Skeletal muscle tissue (tissue), 4 donors: ENCODE results near the gene PSMB7. TPM values are rescaled to one million over a fixed set of nuclear protein-coding genes. Genes with fewer than 3 reads are reported as not detected.
A peak's percentile ranks its signal among the peaks of the same experiment; 100 is the strongest.

Source experiments
- H3K27ac ChIP-seq: one replicate; pipeline ENCODE4 v1.7.0; 2013; ENCODE audit warnings: mild to moderate bottlenecking, low read depth, low read length, inconsistent platforms
- H3K27me3 ChIP-seq, 3 donors: one replicate each; pipeline ENCODE4 v1.7.0; 2013; ENCODE audit warnings: low read length in 3 of 3; ENCODE audit not compliant: control insufficient read depth in 3 of 3, insufficient read depth in 3 of 3
- H3K36me3 ChIP-seq, 3 donors: one replicate each; pipeline ENCODE4 v1.7.0; 2013; ENCODE audit warnings: low read length in 3 of 3; ENCODE audit not compliant: control insufficient read depth in 3 of 3, insufficient read depth in 3 of 3
- H3K4me1 ChIP-seq, 3 donors: one replicate each; pipeline ENCODE4 v1.7.0; 2013; ENCODE audit warnings: low read length in 3 of 3, mild to moderate bottlenecking in 3 of 3; ENCODE audit not compliant: control insufficient read depth in 3 of 3, insufficient read depth in 3 of 3
- H3K4me3 ChIP-seq, 3 donors: one replicate each; pipeline ENCODE4 v1.7.0; 2013; ENCODE audit warnings: low read length in 3 of 3
- H3K9ac ChIP-seq, 3 donors: one replicate each; pipeline ENCODE4 v1.7.0; 2013; ENCODE audit warnings: low read length in 3 of 3, mild to moderate bottlenecking in 3 of 3, moderate library complexity in 2 of 3, low read depth in 1 of 3
- H3K9me3 ChIP-seq, 3 donors: one replicate each; pipeline ENCODE4 v1.7.0; 2013; ENCODE audit warnings: low read length in 3 of 3; ENCODE audit not compliant: control insufficient read depth in 3 of 3
- total RNA-seq: library from RNA; depleted of rRNA; stranded (reverse); fragments of >200 nt; gene quantifications from one replicate; pipeline ENCODE4 v1.2.3, GENCODE V29; 2014
- donor health status: Osteomylitis.

The PSMB7 gene
- total RNA-seq, 1 donor from 2014 or later = 215 TPM

DNA sequence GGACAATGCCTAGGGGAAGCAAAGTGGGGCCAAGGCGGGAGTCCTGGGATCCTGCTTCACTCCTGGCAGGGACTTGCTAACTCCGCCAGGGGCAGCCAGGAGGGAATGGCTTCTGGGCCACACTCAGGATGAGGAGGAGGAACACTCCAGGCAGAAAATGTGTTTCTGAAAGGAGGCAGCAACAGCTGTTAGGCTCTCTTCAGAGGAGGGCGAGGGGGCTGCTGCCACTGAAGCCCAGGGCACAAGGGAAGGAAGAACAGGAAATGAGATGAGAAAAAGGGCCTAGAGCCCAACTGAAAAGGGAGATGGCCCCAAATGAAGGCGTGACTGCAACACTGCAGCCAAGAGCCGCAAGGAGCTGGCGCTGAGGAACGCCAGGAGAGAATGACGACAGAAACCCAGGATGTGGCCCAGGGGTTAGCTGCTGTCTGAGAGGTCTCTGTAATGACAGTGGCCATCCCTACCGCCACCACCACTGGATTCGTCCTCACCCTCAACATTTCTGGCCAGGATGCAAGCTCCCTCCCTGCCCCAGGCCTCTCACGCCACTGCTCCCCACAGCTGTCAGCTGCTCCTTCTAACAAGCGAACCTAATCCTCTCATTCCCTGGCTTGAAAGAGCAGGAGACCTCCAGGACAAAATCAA lies 15.8 kb downstream of the PSMB7 start:
- peak overlapping the region; percentile 57 for H3K27ac ChIP-seq
- peaks cover 25 to 43% (median 28%) of the 10 kb centered on the region in 3 donors for H3K4me1 ChIP-seq
- H3K9ac ChIP-seq = peak overlapping the region in 2 of 3 donors; percentile 1 to 45
- H3K4me3 ChIP-seq = peak overlapping the region in 2 of 3 donors; percentile 26 to 50
- peaks cover 13 to 29% (median 29%) of the 10 kb centered on the region in 3 donors for H3K36me3 ChIP-seq
- H3K9me3 ChIP-seq = no peaks in the 10 kb centered on the region
- H3K27me3 ChIP-seq = no peaks in the 10 kb centered on the region

DNA sequence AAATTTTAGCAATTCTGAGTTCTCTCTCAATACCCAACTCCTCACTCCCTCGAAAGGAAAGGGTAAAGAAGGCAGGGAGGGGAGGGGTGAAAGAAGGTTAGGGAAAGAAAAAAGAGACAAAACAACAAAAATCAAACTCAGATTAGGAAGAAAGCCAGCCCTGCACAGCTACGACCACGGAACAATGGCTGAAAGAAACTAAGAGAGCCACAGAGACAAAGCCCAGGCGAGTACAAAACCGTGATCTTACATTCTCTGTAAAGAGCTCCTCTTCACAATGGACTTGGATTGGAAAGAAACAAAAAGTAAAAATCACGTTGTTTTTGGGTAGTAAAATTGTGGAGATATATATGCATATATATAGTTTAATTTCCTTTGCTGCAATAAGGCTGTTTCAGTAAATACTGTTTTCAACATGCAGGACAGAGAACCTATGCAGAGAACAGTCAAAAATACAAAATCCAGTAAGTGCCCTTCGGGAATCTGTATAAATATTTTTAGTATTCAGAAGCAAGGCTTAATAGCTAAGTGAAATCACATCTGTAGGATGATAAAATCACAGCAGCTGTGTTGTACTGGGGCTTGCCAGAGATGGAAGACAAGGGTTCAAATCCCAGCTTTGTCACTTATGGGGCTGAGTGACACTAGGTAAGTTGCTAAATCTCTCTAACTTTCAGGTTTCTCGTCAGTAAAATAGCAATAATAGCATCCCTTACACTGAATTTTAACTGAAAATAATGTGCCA lies 16.9 kb downstream of the PSMB7 start:
- Histone ChIP-seq H3K27me3 (no peaks in the 10 kb centered on the region), H3K9me3 (no peaks in the 10 kb centered on the region), H3K36me3 (peaks cover 2 to 18% (median 18%) of the 10 kb centered on the region in 3 donors), H3K9ac (no peak overlapping the region), H3K4me3 (no peak overlapping the region), H3K27ac (no peak overlapping the region), H3K4me1 (peaks cover 25 to 48% (median 28%) of the 10 kb centered on the region in 3 donors)

GRCh38 chr9:124395826-124396225 lies 19.4 kb downstream of the PSMB7 start:
- H3K27me3 ChIP-seq = no peaks in the 10 kb centered on the region
- H3K4me3 ChIP-seq = no peak overlapping the region
- peaks cover 0 to 7% (median 4%) of the 10 kb centered on the region in 3 donors for H3K36me3 ChIP-seq
- no peak overlapping the region for H3K9ac ChIP-seq
- no peak overlapping the region for H3K27ac ChIP-seq
- H3K4me1 ChIP-seq = peaks cover 43 to 70% (median 47%) of the 10 kb centered on the region in 3 donors
- no peaks in the 10 kb centered on the region for H3K9me3 ChIP-seq

GRCh38 chr9:124394596-124394995 lies 20.6 kb downstream of the PSMB7 start:
- H3K27ac ChIP-seq = no peak overlapping the region
- no peak overlapping the region for H3K9ac ChIP-seq

DNA sequence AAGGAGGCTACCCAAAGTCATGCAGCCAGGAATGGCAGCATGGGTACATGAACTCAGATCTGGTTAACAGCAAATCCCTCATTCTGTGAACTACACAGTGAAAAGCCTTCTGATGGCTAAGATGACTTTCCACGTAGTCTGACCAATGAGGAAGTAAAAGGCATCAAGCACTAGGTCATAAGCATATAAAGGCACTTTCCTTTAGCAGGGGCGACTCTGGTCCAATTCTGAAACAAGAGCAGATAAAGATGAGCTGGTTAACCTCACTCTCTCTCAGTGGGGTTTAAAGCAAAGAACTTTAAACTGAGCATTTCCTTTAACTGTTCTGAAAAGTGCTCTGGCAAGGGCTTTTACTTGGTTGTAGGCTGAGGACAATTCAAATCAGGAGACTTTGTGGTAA lies 21.1 kb downstream of the PSMB7 start:
- H3K27me3 ChIP-seq = no peaks in the 10 kb centered on the region
- H3K9me3 ChIP-seq = no peaks in the 10 kb centered on the region
- peaks cover 0 to 2% (median 0%) of the 10 kb centered on the region in 3 donors for H3K36me3 ChIP-seq
- H3K4me3 ChIP-seq = no peak overlapping the region
- H3K27ac ChIP-seq = no peak overlapping the region
- H3K9ac ChIP-seq = no peak overlapping the region
- H3K4me1 ChIP-seq = peaks cover 31 to 72% (median 40%) of the 10 kb centered on the region in 3 donors

More at GRCh38 chr9:124394596-124394995, 20.6 kb downstream of the PSMB7 start:
- Histone ChIP-seq H3K27me3 (no peaks in the 10 kb centered on the region), H3K9me3 (no peaks in the 10 kb centered on the region), H3K4me3 (no peak overlapping the region), H3K36me3 (peaks cover 0 to 2% (median 0%) of the 10 kb centered on the region in 3 donors), H3K4me1 (peaks cover 32 to 72% (median 40%) of the 10 kb centered on the region in 3 donors)

GRCh38 chr9:124392871-124393460 lies 22.3 kb downstream of the PSMB7 start:
- Histone ChIP-seq H3K9me3 (no peaks in the 10 kb centered on the region), H3K27ac (no peak overlapping the region), H3K36me3 (peaks cover 0 to 2% (median 0%) of the 10 kb centered on the region in 3 donors), H3K27me3 (no peaks in the 10 kb centered on the region), H3K9ac (no peak overlapping the region), H3K4me3 (no peak overlapping the region), H3K4me1 (peaks cover 32 to 72% (median 44%) of the 10 kb centered on the region in 3 donors)

DNA sequence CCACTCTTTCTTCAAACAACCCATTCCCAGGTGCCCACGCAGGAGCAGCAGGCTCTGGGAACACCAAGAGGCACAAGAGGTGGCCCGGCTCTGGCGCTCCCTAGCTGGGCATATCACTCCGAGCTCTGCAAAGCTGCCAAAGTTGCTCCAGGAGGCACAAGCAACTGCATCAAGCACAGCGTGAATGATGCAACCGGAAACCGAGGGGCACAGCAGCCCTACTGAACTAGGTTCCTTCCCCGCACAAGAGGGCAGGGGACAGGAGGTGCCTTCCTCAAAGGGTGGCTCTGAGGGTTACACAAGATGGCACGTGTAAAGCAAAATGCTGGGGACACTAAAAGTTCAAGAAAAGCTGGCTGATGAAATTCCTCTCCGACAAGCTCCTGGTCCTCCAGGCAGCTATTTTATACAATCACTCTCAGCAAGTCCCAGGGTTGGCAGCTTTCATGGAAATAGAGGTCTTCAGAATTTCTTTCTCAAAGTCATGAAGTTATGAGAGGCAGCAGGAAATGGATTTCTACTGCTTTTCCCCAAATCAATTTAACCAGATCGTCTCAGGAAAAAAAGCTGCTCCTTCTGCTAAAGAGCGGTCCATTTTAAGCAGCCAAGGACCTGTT lies 22.9 kb downstream of the PSMB7 start:
- no peak overlapping the region for H3K27ac ChIP-seq
- H3K36me3 ChIP-seq = peaks cover 0 to 2% (median 0%) of the 10 kb centered on the region in 3 donors
- no peak overlapping the region for H3K9ac ChIP-seq
- peaks cover 33 to 71% (median 44%) of the 10 kb centered on the region in 3 donors for H3K4me1 ChIP-seq
- H3K4me3 ChIP-seq = peak overlapping the region in 1 of 3 donors; percentile 9
- no peaks in the 10 kb centered on the region for H3K27me3 ChIP-seq
- H3K9me3 ChIP-seq = no peaks in the 10 kb centered on the region

DNA sequence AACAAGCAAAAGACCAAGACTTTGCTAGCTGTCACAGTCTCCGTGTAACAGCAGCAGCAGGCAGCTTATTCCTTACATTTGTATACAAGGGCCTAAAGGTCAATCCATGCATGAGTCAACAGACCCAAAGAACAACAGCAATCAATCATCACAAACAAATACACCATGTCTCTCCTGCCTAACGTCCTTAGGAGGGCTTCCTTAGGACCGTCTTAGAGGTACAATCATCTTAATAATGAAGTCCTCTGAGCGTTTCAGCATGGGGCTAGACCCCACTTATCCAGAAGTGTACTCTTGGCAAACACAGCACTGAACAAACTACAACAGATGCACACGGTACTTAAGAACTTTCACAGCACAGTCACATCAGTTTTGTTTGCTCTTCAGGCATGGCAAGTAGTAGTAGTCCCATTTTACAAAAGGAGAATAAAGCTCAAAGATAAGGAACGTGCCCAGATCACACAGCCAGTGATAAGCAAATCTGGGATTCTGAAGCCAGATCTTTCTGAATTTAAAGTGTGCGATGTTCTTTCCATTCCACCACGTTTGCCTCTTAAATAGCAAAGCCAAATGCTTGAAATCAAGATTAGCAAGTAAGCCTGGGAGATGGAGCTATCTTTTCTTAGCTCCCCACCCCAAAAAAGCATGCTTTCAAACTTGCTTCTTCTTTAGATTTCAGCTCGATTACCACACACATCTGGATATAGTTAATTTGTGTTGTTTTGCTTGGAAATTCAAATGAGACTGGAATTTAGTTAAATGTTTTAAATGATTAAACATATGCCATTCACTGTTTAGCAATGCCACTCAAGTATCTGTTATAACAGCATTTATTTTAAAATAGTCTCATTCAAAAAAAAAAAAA lies 24.2 kb downstream of the PSMB7 start:
- no peaks in the 10 kb centered on the region for H3K36me3 ChIP-seq
- no peaks in the 10 kb centered on the region for H3K9me3 ChIP-seq
- no peak overlapping the region for H3K9ac ChIP-seq
- H3K4me1 ChIP-seq = peaks cover 33 to 63% (median 41%) of the 10 kb centered on the region in 3 donors
- H3K4me3 ChIP-seq = no peak overlapping the region
- H3K27ac ChIP-seq = no peak overlapping the region
- H3K27me3 ChIP-seq = no peaks in the 10 kb centered on the region
